WTC11 (cell line): ENCODE data around the gene AQP11. TPM values are rescaled to one million over a fixed set of nuclear protein-coding genes. Genes with fewer than 3 reads are reported as not detected.

Source experiments
- ATAC-seq: fragments of 200-7000 bp; cut with Tn5 transposase; 2 replicates; pipeline ENCODE4 v1.10.0; 2021; ENCODE audit warnings: mild to moderate bottlenecking, moderate library complexity
- CTCF ChIA-PET: fragments of 300-600 bp; sonication (Branson Sonifier 250); formaldehyde crosslinking; loops from one replicate; lab custom pipeline; 2021; ENCODE audit warnings: antibody characterized with exemption; lab: Charles Lee
- POLR2A ChIA-PET: fragments of 350-600 bp; sonication (Branson Sonifier 250); formaldehyde crosslinking; loops from one replicate; lab custom pipeline; 2021; ENCODE audit warnings: antibody characterized with exemption; lab: Charles Lee
- DNase-seq: peaks from one replicate; pipeline ENCODE4 v3.0.0; 2021; ENCODE audit warnings: low spot score
- H3K27ac Mint-ChIP-seq: 2 replicates; pipeline ENCODE4 v1.8.0; 2021; ENCODE audit warnings: mixed read lengths
- H3K27me3 Mint-ChIP-seq: 2 replicates; pipeline ENCODE4 v1.8.0; 2021; ENCODE audit warnings: low read depth, mild to moderate bottlenecking, moderate library complexity, mixed read lengths
- H3K36me3 Mint-ChIP-seq: 2 replicates; pipeline ENCODE4 v1.8.0; 2021; ENCODE audit warnings: mixed read lengths
- H3K4me1 Mint-ChIP-seq: 2 replicates; pipeline ENCODE4 v1.8.0; 2022; ENCODE audit warnings: mixed read lengths
- H3K4me3 Mint-ChIP-seq: 2 replicates; pipeline ENCODE4 v1.8.0; 2021; ENCODE audit warnings: mild to moderate bottlenecking, moderate library complexity, mixed read lengths
- H3K9me3 Mint-ChIP-seq: 2 replicates; pipeline ENCODE4 v1.8.0; 2021; ENCODE audit warnings: mixed read lengths
- ATF1 ChIP-seq: sonication (generic); formaldehyde crosslinking; IDR thresholded peaks from 2 replicates; pipeline ENCODE4 v1.8.1; 2023; ENCODE audit warnings: mild to moderate bottlenecking, moderate library complexity, missing genetic modification reagents
- ELF4 ChIP-seq: sonication (generic); formaldehyde crosslinking; IDR thresholded peaks from 2 replicates; pipeline ENCODE4 v1.8.1; 2022; ENCODE audit warnings: low read depth, mild to moderate bottlenecking, moderate library complexity, missing genetic modification reagents
- ETV6 ChIP-seq: sonication (generic); formaldehyde crosslinking; IDR thresholded peaks from 2 replicates; pipeline ENCODE4 v1.8.1; 2022; ENCODE audit warnings: mild to moderate bottlenecking, missing genetic modification reagents
- FOXJ3 ChIP-seq: sonication (generic); formaldehyde crosslinking; IDR thresholded peaks from 2 replicates; pipeline ENCODE4 v1.9.0; 2021; ENCODE audit warnings: missing genetic modification reagents, mild to moderate bottlenecking, borderline replicate concordance
- KAT7 ChIP-seq: sonication (generic); formaldehyde crosslinking; IDR thresholded peaks from 2 replicates; pipeline ENCODE4 v1.8.1; 2023; ENCODE audit warnings: missing genetic modification reagents, mild to moderate bottlenecking, borderline replicate concordance
- SMAD3 ChIP-seq: sonication (generic); formaldehyde crosslinking; IDR thresholded peaks from 2 replicates; pipeline ENCODE4 v1.8.0; 2022; ENCODE audit warnings: missing genetic modification reagents, mild to moderate bottlenecking, borderline replicate concordance
- ZNF138 ChIP-seq: sonication (generic); formaldehyde crosslinking; conservative IDR thresholded peaks from 2 replicates; pipeline ENCODE4 v1.8.1; 2022; ENCODE audit warnings: mild to moderate bottlenecking, moderate library complexity, missing genetic modification reagents
- total RNA-seq: library from RNA; stranded (reverse); gene quantifications from 3 replicates; pipeline ENCODE4 v1.2.3, GENCODE V29; 2021
- TF ChIP-seq, protein P1 (sequence below): sonication (generic); formaldehyde crosslinking; IDR thresholded peaks from 2 replicates; pipeline ENCODE4 v1.8.0; 2022; ENCODE audit warnings: mild to moderate bottlenecking, missing genetic modification reagents
- TF ChIP-seq, protein P2 (sequence below): sonication (generic); formaldehyde crosslinking; IDR thresholded peaks from 2 replicates; pipeline ENCODE4 v1.8.1; 2023; ENCODE audit warnings: mild to moderate bottlenecking, moderate library complexity, missing genetic modification reagents
- TF ChIP-seq, protein P3 (sequence below): sonication (generic); formaldehyde crosslinking; IDR thresholded peaks from 2 replicates; pipeline ENCODE4 v1.8.0; 2023; ENCODE audit warnings: mild to moderate bottlenecking, missing genetic modification reagents
- TF ChIP-seq, protein P4 (sequence below): fragments of 250-450 bp; sonication (Bioruptor Pico); IDR thresholded peaks from 2 replicates; pipeline ENCODE4 v1.9.0; 2021; ENCODE audit warnings: mild to moderate bottlenecking, borderline replicate concordance
- TF ChIP-seq, protein P5 (sequence below): sonication (generic); formaldehyde crosslinking; IDR thresholded peaks from 2 replicates; pipeline ENCODE4 v1.8.1; 2022; ENCODE audit warnings: mild to moderate bottlenecking, missing genetic modification reagents, moderate library complexity, borderline replicate concordance
- TF ChIP-seq, protein P6 (sequence below): fragments of 250-450 bp; sonication (Bioruptor Pico); IDR thresholded peaks from 2 replicates; pipeline ENCODE4 v1.8.0; 2021; ENCODE audit warnings: mild to moderate bottlenecking
- TF ChIP-seq, protein P7 (sequence below): sonication (generic); formaldehyde crosslinking; IDR thresholded peaks from 2 replicates; pipeline ENCODE4 v1.8.0; 2023; ENCODE audit warnings: missing genetic modification reagents, mild to moderate bottlenecking, borderline replicate concordance

Gene AQP11
- total RNA-seq, 1 experiment from 2014 or later, result 1.2 TPM

DNA sequence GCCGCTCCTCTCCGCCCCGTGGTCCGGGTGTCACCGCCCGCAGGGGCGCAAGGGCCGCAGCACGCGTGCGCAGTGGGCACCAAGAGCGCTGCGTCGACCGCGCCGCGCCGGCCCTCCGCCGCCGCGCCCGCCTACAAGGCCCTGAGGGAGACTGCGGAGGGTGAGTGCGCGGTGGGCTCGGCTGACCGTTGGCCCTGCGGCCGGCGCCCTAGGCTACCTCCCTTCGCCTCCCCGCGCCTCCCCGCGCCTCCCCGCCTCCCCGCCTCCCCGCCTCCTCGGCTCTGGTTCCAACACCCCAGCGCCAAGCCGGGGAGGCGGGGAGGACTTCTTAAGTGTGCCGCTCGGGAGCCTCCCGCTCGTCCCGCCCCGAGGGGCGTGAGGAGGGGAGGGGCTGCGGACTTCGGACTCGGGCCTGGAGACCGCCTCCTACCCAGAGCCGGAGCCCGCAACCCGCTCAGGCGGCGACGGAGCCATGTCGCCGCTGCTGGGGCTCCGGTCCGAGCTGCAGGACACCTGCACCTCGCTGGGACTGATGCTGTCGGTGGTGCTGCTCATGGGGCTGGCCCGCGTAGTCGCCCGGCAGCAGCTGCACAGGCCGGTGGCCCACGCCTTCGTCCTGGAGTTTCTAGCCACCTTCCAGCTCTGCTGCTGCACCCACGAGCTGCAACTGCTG is at the start of gene AQP11 (continued):
- TF ChIP-seq, protein P1, sequence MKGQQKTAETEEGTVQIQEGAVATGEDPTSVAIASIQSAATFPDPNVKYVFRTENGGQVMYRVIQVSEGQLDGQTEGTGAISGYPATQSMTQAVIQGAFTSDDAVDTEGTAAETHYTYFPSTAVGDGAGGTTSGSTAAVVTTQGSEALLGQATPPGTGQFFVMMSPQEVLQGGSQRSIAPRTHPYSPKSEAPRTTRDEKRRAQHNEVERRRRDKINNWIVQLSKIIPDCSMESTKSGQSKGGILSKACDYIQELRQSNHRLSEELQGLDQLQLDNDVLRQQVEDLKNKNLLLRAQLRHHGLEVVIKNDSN (CRISPR knock-in tag), result 0 out of 2 replicates have a peak, but pooled peaks have one; percentile 9
- TF ChIP-seq, protein P2, sequence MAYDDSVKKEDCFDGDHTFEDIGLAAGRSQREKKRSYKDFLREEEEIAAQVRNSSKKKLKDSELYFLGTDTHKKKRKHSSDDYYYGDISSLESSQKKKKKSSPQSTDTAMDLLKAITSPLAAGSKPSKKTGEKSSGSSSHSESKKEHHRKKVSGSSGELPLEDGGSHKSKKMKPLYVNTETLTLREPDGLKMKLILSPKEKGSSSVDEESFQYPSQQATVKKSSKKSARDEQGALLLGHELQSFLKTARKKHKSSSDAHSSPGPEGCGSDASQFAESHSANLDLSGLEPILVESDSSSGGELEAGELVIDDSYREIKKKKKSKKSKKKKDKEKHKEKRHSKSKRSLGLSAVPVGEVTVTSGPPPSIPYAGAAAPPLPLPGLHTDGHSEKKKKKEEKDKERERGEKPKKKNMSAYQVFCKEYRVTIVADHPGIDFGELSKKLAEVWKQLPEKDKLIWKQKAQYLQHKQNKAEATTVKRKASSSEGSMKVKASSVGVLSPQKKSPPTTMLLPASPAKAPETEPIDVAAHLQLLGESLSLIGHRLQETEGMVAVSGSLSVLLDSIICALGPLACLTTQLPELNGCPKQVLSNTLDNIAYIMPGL (CRISPR knock-in tag), result peak; percentile 75; the same call in 1 of the 2 replicates
- TF ChIP-seq, protein P3, sequence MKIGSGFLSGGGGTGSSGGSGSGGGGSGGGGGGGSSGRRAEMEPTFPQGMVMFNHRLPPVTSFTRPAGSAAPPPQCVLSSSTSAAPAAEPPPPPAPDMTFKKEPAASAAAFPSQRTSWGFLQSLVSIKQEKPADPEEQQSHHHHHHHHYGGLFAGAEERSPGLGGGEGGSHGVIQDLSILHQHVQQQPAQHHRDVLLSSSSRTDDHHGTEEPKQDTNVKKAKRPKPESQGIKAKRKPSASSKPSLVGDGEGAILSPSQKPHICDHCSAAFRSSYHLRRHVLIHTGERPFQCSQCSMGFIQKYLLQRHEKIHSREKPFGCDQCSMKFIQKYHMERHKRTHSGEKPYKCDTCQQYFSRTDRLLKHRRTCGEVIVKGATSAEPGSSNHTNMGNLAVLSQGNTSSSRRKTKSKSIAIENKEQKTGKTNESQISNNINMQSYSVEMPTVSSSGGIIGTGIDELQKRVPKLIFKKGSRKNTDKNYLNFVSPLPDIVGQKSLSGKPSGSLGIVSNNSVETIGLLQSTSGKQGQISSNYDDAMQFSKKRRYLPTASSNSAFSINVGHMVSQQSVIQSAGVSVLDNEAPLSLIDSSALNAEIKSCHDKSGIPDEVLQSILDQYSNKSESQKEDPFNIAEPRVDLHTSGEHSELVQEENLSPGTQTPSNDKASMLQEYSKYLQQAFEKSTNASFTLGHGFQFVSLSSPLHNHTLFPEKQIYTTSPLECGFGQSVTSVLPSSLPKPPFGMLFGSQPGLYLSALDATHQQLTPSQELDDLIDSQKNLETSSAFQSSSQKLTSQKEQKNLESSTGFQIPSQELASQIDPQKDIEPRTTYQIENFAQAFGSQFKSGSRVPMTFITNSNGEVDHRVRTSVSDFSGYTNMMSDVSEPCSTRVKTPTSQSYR, result no peak
- TF ChIP-seq ETV6 (CRISPR knock-in tag) (peak; percentile 7; the same call in 1 of the 2 replicates), ELF4 (CRISPR knock-in tag) (0 out of 2 replicates have a peak, but pooled peaks have one; percentile 36), KAT7 (CRISPR knock-in tag) (no peak; the same call in 1 of the 2 replicates), SMAD3 (CRISPR knock-in tag) (no peak)
- TF ChIP-seq, protein P4, sequence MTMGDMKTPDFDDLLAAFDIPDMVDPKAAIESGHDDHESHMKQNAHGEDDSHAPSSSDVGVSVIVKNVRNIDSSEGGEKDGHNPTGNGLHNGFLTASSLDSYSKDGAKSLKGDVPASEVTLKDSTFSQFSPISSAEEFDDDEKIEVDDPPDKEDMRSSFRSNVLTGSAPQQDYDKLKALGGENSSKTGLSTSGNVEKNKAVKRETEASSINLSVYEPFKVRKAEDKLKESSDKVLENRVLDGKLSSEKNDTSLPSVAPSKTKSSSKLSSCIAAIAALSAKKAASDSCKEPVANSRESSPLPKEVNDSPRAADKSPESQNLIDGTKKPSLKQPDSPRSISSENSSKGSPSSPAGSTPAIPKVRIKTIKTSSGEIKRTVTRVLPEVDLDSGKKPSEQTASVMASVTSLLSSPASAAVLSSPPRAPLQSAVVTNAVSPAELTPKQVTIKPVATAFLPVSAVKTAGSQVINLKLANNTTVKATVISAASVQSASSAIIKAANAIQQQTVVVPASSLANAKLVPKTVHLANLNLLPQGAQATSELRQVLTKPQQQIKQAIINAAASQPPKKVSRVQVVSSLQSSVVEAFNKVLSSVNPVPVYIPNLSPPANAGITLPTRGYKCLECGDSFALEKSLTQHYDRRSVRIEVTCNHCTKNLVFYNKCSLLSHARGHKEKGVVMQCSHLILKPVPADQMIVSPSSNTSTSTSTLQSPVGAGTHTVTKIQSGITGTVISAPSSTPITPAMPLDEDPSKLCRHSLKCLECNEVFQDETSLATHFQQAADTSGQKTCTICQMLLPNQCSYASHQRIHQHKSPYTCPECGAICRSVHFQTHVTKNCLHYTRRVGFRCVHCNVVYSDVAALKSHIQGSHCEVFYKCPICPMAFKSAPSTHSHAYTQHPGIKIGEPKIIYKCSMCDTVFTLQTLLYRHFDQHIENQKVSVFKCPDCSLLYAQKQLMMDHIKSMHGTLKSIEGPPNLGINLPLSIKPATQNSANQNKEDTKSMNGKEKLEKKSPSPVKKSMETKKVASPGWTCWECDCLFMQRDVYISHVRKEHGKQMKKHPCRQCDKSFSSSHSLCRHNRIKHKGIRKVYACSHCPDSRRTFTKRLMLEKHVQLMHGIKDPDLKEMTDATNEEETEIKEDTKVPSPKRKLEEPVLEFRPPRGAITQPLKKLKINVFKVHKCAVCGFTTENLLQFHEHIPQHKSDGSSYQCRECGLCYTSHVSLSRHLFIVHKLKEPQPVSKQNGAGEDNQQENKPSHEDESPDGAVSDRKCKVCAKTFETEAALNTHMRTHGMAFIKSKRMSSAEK (CRISPR knock-in tag), result no peak

DNA sequence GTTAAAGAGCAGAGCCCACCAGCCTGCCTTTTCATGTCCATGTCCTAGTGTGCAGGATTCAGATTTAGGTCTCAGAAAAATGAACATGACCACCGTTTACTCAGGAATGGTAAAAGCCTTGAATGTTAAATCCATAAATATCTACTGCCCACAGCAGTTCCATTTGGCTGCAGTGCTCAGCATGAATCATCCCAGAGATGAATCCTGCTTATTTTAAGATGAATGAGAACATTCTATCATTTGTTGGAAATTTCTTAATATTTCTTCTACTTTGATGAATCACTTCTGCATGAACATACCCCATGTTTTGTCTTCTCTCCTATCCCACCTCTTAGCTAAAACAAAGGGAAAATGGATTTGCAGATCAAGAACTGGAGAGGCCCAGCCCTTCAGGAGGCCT is 47.5 kb upstream of the AQP11 start:
- H3K27me3 Mint-ChIP-seq, result no peaks in the 10 kb centered on the region
- H3K4me3 Mint-ChIP-seq, result no peak overlapping the region
- H3K9me3 Mint-ChIP-seq, result peaks cover 8% of the 10 kb centered on the region
- H3K36me3 Mint-ChIP-seq, result no peaks in the 10 kb centered on the region
- H3K4me1 Mint-ChIP-seq, result peaks cover 11% of the 10 kb centered on the region
- H3K27ac Mint-ChIP-seq, result no peak overlapping the region
- POLR2A ChIA-PET, result no interaction called here
- CTCF ChIA-PET, result no interaction called here
- DNase-seq, result no peak
- ATAC-seq, result no peak
- TF ChIP-seq SMAD3 (CRISPR knock-in tag) (no peak), ZNF138 (CRISPR knock-in tag) (no peak), ATF1 (CRISPR knock-in tag) (no peak), FOXJ3 (no peak)
- TF ChIP-seq, protein P1 (CRISPR knock-in tag), result no peak
- TF ChIP-seq, protein P5, sequence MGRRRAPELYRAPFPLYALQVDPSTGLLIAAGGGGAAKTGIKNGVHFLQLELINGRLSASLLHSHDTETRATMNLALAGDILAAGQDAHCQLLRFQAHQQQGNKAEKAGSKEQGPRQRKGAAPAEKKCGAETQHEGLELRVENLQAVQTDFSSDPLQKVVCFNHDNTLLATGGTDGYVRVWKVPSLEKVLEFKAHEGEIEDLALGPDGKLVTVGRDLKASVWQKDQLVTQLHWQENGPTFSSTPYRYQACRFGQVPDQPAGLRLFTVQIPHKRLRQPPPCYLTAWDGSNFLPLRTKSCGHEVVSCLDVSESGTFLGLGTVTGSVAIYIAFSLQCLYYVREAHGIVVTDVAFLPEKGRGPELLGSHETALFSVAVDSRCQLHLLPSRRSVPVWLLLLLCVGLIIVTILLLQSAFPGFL (CRISPR knock-in tag), result no peak
- TF ChIP-seq, protein P6, sequence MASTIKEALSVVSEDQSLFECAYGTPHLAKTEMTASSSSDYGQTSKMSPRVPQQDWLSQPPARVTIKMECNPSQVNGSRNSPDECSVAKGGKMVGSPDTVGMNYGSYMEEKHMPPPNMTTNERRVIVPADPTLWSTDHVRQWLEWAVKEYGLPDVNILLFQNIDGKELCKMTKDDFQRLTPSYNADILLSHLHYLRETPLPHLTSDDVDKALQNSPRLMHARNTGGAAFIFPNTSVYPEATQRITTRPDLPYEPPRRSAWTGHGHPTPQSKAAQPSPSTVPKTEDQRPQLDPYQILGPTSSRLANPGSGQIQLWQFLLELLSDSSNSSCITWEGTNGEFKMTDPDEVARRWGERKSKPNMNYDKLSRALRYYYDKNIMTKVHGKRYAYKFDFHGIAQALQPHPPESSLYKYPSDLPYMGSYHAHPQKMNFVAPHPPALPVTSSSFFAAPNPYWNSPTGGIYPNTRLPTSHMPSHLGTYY (CRISPR knock-in tag), result no peak
- TF ChIP-seq, protein P7, sequence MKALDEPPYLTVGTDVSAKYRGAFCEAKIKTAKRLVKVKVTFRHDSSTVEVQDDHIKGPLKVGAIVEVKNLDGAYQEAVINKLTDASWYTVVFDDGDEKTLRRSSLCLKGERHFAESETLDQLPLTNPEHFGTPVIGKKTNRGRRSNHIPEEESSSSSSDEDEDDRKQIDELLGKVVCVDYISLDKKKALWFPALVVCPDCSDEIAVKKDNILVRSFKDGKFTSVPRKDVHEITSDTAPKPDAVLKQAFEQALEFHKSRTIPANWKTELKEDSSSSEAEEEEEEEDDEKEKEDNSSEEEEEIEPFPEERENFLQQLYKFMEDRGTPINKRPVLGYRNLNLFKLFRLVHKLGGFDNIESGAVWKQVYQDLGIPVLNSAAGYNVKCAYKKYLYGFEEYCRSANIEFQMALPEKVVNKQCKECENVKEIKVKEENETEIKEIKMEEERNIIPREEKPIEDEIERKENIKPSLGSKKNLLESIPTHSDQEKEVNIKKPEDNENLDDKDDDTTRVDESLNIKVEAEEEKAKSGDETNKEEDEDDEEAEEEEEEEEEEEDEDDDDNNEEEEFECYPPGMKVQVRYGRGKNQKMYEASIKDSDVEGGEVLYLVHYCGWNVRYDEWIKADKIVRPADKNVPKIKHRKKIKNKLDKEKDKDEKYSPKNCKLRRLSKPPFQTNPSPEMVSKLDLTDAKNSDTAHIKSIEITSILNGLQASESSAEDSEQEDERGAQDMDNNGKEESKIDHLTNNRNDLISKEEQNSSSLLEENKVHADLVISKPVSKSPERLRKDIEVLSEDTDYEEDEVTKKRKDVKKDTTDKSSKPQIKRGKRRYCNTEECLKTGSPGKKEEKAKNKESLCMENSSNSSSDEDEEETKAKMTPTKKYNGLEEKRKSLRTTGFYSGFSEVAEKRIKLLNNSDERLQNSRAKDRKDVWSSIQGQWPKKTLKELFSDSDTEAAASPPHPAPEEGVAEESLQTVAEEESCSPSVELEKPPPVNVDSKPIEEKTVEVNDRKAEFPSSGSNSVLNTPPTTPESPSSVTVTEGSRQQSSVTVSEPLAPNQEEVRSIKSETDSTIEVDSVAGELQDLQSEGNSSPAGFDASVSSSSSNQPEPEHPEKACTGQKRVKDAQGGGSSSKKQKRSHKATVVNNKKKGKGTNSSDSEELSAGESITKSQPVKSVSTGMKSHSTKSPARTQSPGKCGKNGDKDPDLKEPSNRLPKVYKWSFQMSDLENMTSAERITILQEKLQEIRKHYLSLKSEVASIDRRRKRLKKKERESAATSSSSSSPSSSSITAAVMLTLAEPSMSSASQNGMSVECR (CRISPR knock-in tag), result no peak
